ENCODE data around the gene DPP6. TPM values are rescaled to one million over a fixed set of nuclear protein-coding genes. Genes with fewer than 3 reads are reported as not detected.

The DPP6 gene
- total and polyA plus RNA-seq, 2 of the 8 experiments (the other 6 are each of a cell fraction or from before 2014, with no cell fraction given) = 4.7 to 6.8 TPM

DNA sequence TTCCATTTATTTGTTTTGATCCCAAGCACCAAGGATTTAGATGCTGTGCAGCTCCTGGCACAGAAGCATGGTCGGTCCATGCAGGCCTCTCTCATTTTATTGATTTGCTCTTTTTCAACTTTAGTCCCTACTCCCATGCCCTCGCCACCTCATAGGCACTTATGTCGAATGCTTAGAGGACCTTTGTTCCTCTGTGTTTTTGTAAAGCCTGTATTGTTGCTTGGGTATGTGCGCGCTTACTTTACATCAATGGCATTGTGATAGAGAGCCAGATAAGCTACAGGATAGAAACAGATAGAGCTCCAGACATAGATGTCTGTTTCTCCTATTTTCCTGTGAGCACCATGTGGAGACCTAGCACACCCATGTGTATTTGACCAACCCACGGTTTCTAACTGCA is 725.7 kb downstream of the DPP6 start (continued):
- no peak for TF ChIP-seq CBX8 (IDR thresholded peaks at IDR 0.05; ENCODE audit: borderline replicate concordance, low read depth, low read length)
- no peak for TF ChIP-seq SP2 (IDR thresholded peaks at IDR 0.05; ENCODE audit: low read length)
- TF ChIP-seq SUZ12 (IDR thresholded peaks at IDR 0.05; ENCODE audit: low read length) = no peak
- no peak for TF ChIP-seq HDAC6 (IDR thresholded peaks at IDR 0.05; ENCODE audit: low read depth, low read length)
- TF ChIP-seq ZNF274 (IDR thresholded peaks at IDR 0.05; ENCODE audit: borderline replicate concordance, extremely low read depth, low read length) = no peak
- TF ChIP-seq, protein P1, sequence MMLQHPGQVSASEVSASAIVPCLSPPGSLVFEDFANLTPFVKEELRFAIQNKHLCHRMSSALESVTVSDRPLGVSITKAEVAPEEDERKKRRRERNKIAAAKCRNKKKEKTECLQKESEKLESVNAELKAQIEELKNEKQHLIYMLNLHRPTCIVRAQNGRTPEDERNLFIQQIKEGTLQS (IDR thresholded peaks at IDR 0.05; ENCODE audit: insufficient read depth, low read depth, low read length) = no peak
